A673 (cell line): Measurements from ENCODE around the gene CETP.

Experiments used
- EZH2 ChIP-seq: fragments of 200-600 bp; sonication (generic); IDR thresholded peaks from 2 replicates; pipeline ENCODE4 v1.6.1; 2017; ENCODE audit warnings: borderline replicate concordance, low read depth, mild to moderate bottlenecking, mixed read lengths, antibody characterized with exemption, low read length; ENCODE audit not compliant: poor library complexity, severe bottlenecking
- TF ChIP-seq, protein P1 (sequence below): fragments of 300-800, 200-600 bp; sonication (generic); conservative IDR thresholded peaks from 2 replicates; pipeline ENCODE4 v1.5.1; 2017; ENCODE audit warnings: low read depth, mild to moderate bottlenecking, antibody characterized with exemption, low read length, moderate library complexity, mixed read lengths

DNA sequence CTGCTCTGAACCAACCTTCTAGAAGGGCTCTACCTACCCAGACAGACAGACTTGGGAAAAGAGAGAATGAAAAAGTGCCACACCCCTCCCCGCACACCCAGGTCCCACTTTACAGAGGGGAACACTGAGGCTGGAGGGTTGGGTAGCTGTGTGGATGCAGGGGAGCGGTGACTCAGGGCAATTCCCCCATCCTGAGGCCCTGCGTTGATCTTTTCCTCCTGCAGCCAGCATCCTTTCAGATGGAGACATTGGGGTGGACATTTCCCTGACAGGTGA is 10.0 kb downstream of the CETP start:
- TF ChIP-seq, protein P1, sequence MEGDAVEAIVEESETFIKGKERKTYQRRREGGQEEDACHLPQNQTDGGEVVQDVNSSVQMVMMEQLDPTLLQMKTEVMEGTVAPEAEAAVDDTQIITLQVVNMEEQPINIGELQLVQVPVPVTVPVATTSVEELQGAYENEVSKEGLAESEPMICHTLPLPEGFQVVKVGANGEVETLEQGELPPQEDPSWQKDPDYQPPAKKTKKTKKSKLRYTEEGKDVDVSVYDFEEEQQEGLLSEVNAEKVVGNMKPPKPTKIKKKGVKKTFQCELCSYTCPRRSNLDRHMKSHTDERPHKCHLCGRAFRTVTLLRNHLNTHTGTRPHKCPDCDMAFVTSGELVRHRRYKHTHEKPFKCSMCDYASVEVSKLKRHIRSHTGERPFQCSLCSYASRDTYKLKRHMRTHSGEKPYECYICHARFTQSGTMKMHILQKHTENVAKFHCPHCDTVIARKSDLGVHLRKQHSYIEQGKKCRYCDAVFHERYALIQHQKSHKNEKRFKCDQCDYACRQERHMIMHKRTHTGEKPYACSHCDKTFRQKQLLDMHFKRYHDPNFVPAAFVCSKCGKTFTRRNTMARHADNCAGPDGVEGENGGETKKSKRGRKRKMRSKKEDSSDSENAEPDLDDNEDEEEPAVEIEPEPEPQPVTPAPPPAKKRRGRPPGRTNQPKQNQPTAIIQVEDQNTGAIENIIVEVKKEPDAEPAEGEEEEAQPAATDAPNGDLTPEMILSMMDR, result no peak
- TF ChIP-seq EZH2, result no peak
